Subcutaneous abdominal adipose tissue (tissue), 5 donors: Measurements from ENCODE around the gene OFD1.
"Not testable (repeated sequence)": the region's sequence is repeated elsewhere in the genome, so short reads cannot be mapped to it uniquely, and the experiment has no call there.

ENCODE experiments used
- H3K27ac ChIP-seq: one replicate; pipeline ENCODE4 v1.7.0; 2013; ENCODE audit warnings: low read depth, mild to moderate bottlenecking, inconsistent platforms, low read length, moderate library complexity
- H3K27me3 ChIP-seq, 5 donors: one replicate each; pipeline ENCODE4 v1.7.0; 2013; ENCODE audit warnings: low read length in 5 of 5, inconsistent platforms in 1 of 5; ENCODE audit not compliant: control insufficient read depth in 5 of 5, insufficient read depth in 4 of 5
- H3K36me3 ChIP-seq, 5 donors: one replicate each; pipeline ENCODE4 v1.7.0; 2013; ENCODE audit warnings: low read length in 5 of 5; ENCODE audit not compliant: control insufficient read depth in 5 of 5, insufficient read depth in 5 of 5
- H3K4me1 ChIP-seq, 5 donors: one replicate each; pipeline ENCODE4 v1.7.0; 2013; ENCODE audit warnings: low read length in 5 of 5, mild to moderate bottlenecking in 3 of 5, moderate library complexity in 1 of 5; ENCODE audit not compliant: control insufficient read depth in 5 of 5, insufficient read depth in 5 of 5
- H3K4me3 ChIP-seq, 5 donors: one replicate each; pipeline ENCODE4 v1.7.0; 2013; ENCODE audit warnings: low read length in 5 of 5, low read depth in 1 of 5
- H3K9ac ChIP-seq, 5 donors: one replicate each; pipeline ENCODE4 v1.7.0; 2013; ENCODE audit warnings: low read length in 5 of 5, mild to moderate bottlenecking in 4 of 5, moderate library complexity in 3 of 5
- H3K9me3 ChIP-seq, 5 donors: one replicate each; pipeline ENCODE4 v1.7.0; 2013; ENCODE audit warnings: low read length in 5 of 5; ENCODE audit not compliant: control insufficient read depth in 5 of 5
- donor health status: healthy.
- donor health status: healthy.
- donor health status: healthy.
- donor health status: healthy.
- donor health status: healthy.

Gene OFD1

GRCh38 chrX:13721371-13721770, 13.2 kb upstream of the OFD1 start:
- H3K4me1 ChIP-seq, result peaks cover 0 to 14% (median 11%) of the 10 kb centered on the region in 5 donors
- peaks cover 2 to 5% (median 3%) of the 10 kb centered on the region in 5 donors for H3K36me3 ChIP-seq
- peaks cover 0 to 5% (median 0%) of the 10 kb centered on the region in 5 donors for H3K27me3 ChIP-seq
- no peak overlapping the region for H3K9ac ChIP-seq
- H3K9me3 ChIP-seq, result no peaks in the 10 kb centered on the region
- no peak overlapping the region for H3K4me3 ChIP-seq
- no peak overlapping the region for H3K27ac ChIP-seq

DNA sequence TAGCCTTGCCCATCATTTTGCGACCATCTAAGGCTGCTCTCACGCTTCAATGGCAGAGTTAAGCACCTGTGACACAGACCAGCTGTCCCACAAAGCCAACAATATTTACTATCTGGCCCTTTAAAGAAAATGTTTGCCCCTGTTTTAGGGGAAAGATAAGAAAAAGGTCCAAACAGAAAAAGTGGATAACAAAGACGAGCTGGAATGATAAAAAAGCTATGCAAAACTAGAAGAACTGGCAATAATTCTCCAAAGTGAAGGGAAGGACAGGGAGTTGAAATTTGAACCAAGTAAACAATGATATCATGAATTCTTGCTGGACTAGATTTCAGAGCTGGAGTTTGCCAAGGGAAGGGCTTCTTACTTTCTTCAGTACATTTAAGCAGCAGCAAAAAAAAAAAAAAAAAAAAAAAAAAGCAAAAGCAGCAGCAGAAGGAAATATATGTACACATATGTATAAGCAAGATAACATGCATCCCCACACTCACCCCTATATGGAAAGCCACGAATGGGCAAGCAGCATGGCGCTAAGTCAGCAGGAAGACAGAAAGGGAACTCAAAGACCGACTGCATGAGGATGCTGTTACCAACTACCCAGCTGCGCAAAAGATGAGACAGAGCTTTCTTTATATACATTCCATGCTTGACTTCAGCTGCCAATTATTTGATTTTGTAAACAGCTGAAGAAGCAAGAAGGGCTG, 12.6 kb upstream of the OFD1 start:
- H3K27ac ChIP-seq, result no peak overlapping the region
- peaks cover 0 to 5% (median 0%) of the 10 kb centered on the region in 5 donors for H3K27me3 ChIP-seq
- peaks cover 0 to 5% (median 2%) of the 10 kb centered on the region in 5 donors for H3K36me3 ChIP-seq
- H3K4me3 ChIP-seq, result no peak overlapping the region
- H3K9me3 ChIP-seq, result no peaks in the 10 kb centered on the region
- H3K4me1 ChIP-seq, result peaks cover 0 to 14% (median 11%) of the 10 kb centered on the region in 5 donors
- H3K9ac ChIP-seq, result no peak overlapping the region

GRCh38 chrX:13724878-13725277, 9.7 kb upstream of the OFD1 start:
- not testable (repeated sequence) for H3K27me3 ChIP-seq, H3K27ac ChIP-seq, H3K4me3 ChIP-seq, H3K9me3 ChIP-seq, H3K36me3 ChIP-seq, H3K9ac ChIP-seq
- H3K4me1 ChIP-seq, result peaks cover 0 to 11% (median 5%) of the 10 kb centered on the region in 5 donors

GRCh38 chrX:13726583-13726982, 8.0 kb upstream of the OFD1 start:
- not testable (repeated sequence) for H3K4me3 ChIP-seq, H3K27me3 ChIP-seq, H3K4me1 ChIP-seq, H3K36me3 ChIP-seq, H3K9me3 ChIP-seq, H3K27ac ChIP-seq, H3K9ac ChIP-seq

DNA sequence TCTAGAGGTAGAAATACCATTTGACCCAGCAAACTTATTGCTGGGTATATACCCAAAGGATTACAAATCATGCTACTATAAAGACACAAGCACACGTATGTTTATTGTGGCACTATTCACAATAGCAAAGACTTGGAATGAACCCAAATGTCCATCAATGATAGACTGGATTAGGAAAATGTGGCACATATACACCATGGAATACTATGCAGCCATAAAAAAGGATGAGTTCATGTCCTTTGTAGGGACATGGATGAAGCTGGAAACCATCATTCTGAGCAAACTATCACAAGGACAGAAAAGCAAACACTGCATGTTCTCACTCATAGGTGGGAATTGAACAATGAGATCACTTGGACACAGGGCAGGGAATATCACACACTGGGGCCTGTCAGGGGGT, 4.0 kb upstream of the OFD1 start:
- not testable (repeated sequence) for H3K36me3 ChIP-seq, H3K27ac ChIP-seq, H3K9me3 ChIP-seq, H3K4me3 ChIP-seq, H3K9ac ChIP-seq
- H3K27me3 ChIP-seq, result peaks cover 0 to 14% (median 0%) of the 10 kb centered on the region in 5 donors
- H3K4me1 ChIP-seq, result peaks cover 0 to 20% (median 16%) of the 10 kb centered on the region in 5 donors

DNA sequence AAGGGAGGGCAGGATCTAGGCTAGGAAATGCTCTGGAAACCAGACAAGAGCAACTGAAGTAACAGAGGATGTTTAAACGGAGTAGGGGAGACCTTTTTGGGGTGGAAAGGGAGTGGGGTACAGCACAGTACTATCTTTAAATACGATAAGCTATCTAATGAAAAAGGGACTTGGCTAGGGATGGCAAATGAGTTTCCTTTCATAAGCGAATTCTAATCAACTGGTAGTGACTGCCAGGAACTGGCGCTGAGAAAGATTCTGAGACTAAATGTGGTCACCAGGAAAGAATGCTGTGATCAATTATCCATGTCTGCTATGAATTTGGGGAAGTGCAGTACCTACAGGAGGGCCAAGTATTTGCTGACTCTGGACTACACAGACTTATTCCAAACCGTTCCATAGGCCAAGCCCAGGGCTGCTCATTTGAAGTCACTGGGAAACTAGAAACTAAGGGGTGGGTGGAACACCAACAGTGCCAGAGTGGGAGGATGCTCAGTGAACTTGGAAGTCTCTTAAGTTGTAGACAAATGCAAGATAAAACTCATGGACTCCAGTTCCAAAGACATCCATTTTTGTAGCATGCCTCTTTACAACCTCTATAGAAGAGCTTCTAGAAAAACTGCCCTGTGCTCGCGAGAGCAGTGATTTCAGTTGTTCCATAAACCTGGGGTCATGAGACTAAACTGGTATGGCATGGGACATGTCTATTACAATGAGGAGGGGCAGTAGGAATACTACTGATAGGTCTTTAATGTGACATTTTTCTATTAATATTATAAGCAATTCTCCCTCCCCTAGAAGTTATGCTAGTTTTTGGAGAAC, 2.1 kb upstream of the OFD1 start:
- no peak overlapping the region for H3K9ac ChIP-seq
- no peak overlapping the region for H3K4me3 ChIP-seq
- H3K27me3 ChIP-seq, result peaks cover 0 to 14% (median 0%) of the 10 kb centered on the region in 5 donors
- H3K36me3 ChIP-seq, result no peaks in the 10 kb centered on the region
- H3K9me3 ChIP-seq, result peaks cover 0 to 4% (median 0%) of the 10 kb centered on the region in 5 donors
- no peak overlapping the region for H3K27ac ChIP-seq
- peaks cover 0 to 23% (median 20%) of the 10 kb centered on the region in 5 donors for H3K4me1 ChIP-seq

DNA sequence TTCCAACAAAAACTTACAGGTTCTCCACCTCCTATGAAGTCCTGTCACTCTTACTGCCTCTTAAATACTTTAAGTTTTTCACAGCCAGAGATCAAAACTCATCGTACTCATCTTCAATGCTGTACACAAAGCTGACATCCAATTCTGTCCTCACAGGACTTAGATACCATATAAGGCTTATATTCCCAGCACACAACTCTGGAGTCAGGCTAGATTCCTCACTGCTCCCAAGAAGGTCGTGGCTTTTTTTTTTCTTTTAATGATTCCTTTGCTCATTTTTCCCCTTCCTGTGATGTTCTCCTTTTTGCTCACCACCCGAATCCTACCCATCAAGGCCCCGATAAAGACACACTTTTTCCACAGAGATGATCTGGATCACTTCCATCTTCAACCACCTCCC, 1.0 kb upstream of the OFD1 start:
- no peaks in the 10 kb centered on the region for H3K36me3 ChIP-seq
- peaks cover 0 to 14% (median 0%) of the 10 kb centered on the region in 5 donors for H3K27me3 ChIP-seq
- H3K27ac ChIP-seq, result peak overlapping the region; percentile 68
- H3K4me3 ChIP-seq, result peak overlapping the region; percentile 71 to 91 (median 80)
- peak overlapping the region in 2 of 5 donors; percentile 75 to 78 for H3K9ac ChIP-seq
- H3K9me3 ChIP-seq, result peaks cover 0 to 4% (median 0%) of the 10 kb centered on the region in 5 donors
- peaks cover 0 to 23% (median 20%) of the 10 kb centered on the region in 5 donors for H3K4me1 ChIP-seq

DNA sequence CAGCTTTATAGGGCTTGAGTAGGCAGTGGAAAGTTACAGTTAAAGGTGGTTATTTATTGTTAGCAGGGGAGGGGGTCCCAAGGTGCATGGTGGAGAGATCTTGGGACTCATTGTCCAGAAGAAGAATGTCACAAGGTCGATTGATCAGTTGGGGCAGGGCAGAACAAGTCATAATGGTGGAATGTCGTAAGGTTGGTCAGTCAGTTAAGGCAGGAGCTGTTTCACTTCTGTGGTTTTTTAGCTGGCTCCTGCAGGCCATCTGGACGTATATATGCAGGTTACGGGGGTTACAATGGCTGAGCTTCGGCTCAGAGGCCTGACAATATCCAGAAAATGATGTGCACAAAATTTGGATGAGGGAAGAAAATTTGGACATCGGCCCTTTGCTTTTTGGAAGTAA, 7.1 kb downstream of the OFD1 start:
- H3K4me3 ChIP-seq, result no peak overlapping the region
- H3K27ac ChIP-seq, result no peak overlapping the region
- peaks cover 0 to 2% (median 0%) of the 10 kb centered on the region in 5 donors for H3K27me3 ChIP-seq
- peaks cover 0 to 16% (median 7%) of the 10 kb centered on the region in 5 donors for H3K36me3 ChIP-seq
- H3K9me3 ChIP-seq, result no peaks in the 10 kb centered on the region
- H3K4me1 ChIP-seq, result no peaks in the 10 kb centered on the region
- H3K9ac ChIP-seq, result no peak overlapping the region

GRCh38 chrX:13742397-13743176, 8.0 kb downstream of the OFD1 start:
- no peaks in the 10 kb centered on the region for H3K9me3 ChIP-seq
- H3K4me1 ChIP-seq, result peaks cover 0 to 1% (median 0%) of the 10 kb centered on the region in 5 donors
- H3K9ac ChIP-seq, result no peak overlapping the region
- H3K4me3 ChIP-seq, result no peak overlapping the region
- no peak overlapping the region for H3K27ac ChIP-seq
- peaks cover 0 to 2% (median 0%) of the 10 kb centered on the region in 5 donors for H3K27me3 ChIP-seq
- peaks cover 0 to 20% (median 10%) of the 10 kb centered on the region in 5 donors for H3K36me3 ChIP-seq
